GM12878 (cell line): ENCODE data around the gene PMM1. TPM values are rescaled to one million over a fixed set of nuclear protein-coding genes. Genes with fewer than 3 reads are reported as not detected.

Experiments
- BMI1 ChIP-seq: fragments of 450-650 bp; IDR thresholded peaks from 2 replicates; pipeline ENCODE4 v1.6.1; 2016; ENCODE audit warnings: mild to moderate bottlenecking, moderate library complexity, borderline replicate concordance
- ESRRA ChIP-seq: IDR thresholded peaks from 2 replicates; pipeline ENCODE4 v1.6.1; 2012; ENCODE audit warnings: mild to moderate bottlenecking, low read length, improper control_type of control experiment
- HDAC6 ChIP-seq: fragments of 200-600 bp; sonication (generic); IDR thresholded peaks from one replicate; pipeline ENCODE4 v1.8.0; 2017; ENCODE audit warnings: antibody characterized with exemption; ENCODE audit not compliant: unreplicated experiment
- MLLT1 ChIP-seq: fragments of 450-650 bp; IDR thresholded peaks from 2 replicates; pipeline ENCODE4 v1.6.1; 2016; ENCODE audit warnings: mild to moderate bottlenecking
- NFYA ChIP-seq: IDR thresholded peaks from 2 replicates; pipeline ENCODE4 v1.6.1; 2011; ENCODE audit warnings: low read depth, mild to moderate bottlenecking, low read length, improper control_type of control experiment, borderline replicate concordance
- RAD21 ChIP-seq: IDR thresholded peaks from 2 replicates; pipeline ENCODE4 v1.6.1; 2011; ENCODE audit warnings: mild to moderate bottlenecking, low read depth, low read length, moderate library complexity; ENCODE audit not compliant: insufficient read depth
- SMC3 ChIP-seq: IDR thresholded peaks from 2 replicates; pipeline ENCODE4 v1.6.1; 2011; ENCODE audit warnings: low read length, improper control_type of control experiment, borderline replicate concordance
- TCF12 ChIP-seq: IDR thresholded peaks from 2 replicates; pipeline ENCODE4 v1.6.1; 2011; ENCODE audit warnings: low read depth, mild to moderate bottlenecking, low read length
- polyA plus RNA-seq, 11 experiments: library from polyadenylated mRNA; depleted of rRNA in 4 of 11; unstranded in 6 of 11; stranded (reverse) in 5 of 11; fragments of >200 nt; fragmentation: Nextera tagmentation in 4 of 11; fragmentation: Illumina TruSeq in 1 of 11; extraction: Ambion mirVana in 4 of 11; extraction: Trizol in 1 of 11; gene quantifications; 1 replicate in 1 of 11; 2 replicates in 10 of 11; pipeline versions ENCODE4 v1.2.1 to v1.2.3, GENCODE V29; 2011 to 2016; ENCODE audit warnings: inconsistent platforms in 2 of 11, missing spikeins in 2 of 11, low read depth in 1 of 11
- total RNA-seq, 4 experiments: library from RNA; depleted of rRNA in 3 of 4; stranded (reverse); fragments of >200 nt in 3 of 4; fragmentation: Illumina TruSeq in 1 of 4; extraction: Trizol in 1 of 4; gene quantifications; 2 replicates each; pipeline versions ENCODE4 v1.2.1 to v1.2.3, GENCODE V29; 2013 to 2021
- TF ChIP-seq, protein P1 (sequence below), 3 experiments: IDR thresholded peaks in 2 of 3; conservative IDR thresholded peaks in 1 of 3; 2 replicates each; pipeline ENCODE4 v1.5.1; 2011; ENCODE audit warnings: low read depth in 3 of 3, low read length in 3 of 3, mild to moderate bottlenecking in 3 of 3, control low read depth in 2 of 3, moderate library complexity in 2 of 3, inconsistent platforms in 1 of 3, mixed read lengths in 1 of 3; ENCODE audit not compliant: control insufficient read depth in 2 of 3, insufficient read depth in 1 of 3; ENCODE audit errors: extremely low read depth in 1 of 3
- TF ChIP-seq, protein P2 (sequence below): fragments of 450-650 bp; IDR thresholded peaks from 2 replicates; pipeline ENCODE4 v1.6.1; 2017; ENCODE audit warnings: mild to moderate bottlenecking, moderate library complexity
- TF ChIP-seq, protein P3 (sequence below): IDR thresholded peaks from 2 replicates; pipeline ENCODE4 v1.6.1; 2011; ENCODE audit warnings: mild to moderate bottlenecking, low read depth, low read length, moderate library complexity; ENCODE audit not compliant: insufficient replicate concordance

PMM1 gene
- total and polyA plus RNA-seq, 10 of the 15 experiments (the other 5 are each of a cell fraction or from before 2014, with no cell fraction given), result 8.2 to 32.2 (median 16.9) TPM

GRCh38 chr22:41576877-41577276 lies 12.8 kb downstream of the PMM1 start (continued):
- TF ChIP-seq, protein P1, sequence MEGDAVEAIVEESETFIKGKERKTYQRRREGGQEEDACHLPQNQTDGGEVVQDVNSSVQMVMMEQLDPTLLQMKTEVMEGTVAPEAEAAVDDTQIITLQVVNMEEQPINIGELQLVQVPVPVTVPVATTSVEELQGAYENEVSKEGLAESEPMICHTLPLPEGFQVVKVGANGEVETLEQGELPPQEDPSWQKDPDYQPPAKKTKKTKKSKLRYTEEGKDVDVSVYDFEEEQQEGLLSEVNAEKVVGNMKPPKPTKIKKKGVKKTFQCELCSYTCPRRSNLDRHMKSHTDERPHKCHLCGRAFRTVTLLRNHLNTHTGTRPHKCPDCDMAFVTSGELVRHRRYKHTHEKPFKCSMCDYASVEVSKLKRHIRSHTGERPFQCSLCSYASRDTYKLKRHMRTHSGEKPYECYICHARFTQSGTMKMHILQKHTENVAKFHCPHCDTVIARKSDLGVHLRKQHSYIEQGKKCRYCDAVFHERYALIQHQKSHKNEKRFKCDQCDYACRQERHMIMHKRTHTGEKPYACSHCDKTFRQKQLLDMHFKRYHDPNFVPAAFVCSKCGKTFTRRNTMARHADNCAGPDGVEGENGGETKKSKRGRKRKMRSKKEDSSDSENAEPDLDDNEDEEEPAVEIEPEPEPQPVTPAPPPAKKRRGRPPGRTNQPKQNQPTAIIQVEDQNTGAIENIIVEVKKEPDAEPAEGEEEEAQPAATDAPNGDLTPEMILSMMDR (IDR thresholded peaks at IDR 0.05 in 2 of 3, conservative IDR thresholded peaks at IDR 0.05 in 1 of 3; ENCODE audit: control insufficient read depth in 2 of 3, extremely low read depth in 1 of 3, insufficient read depth in 1 of 3, low read depth in 3 of 3, low read length in 3 of 3), result peak; percentile 62 to 84 (median 76)
- TF ChIP-seq, protein P2, sequence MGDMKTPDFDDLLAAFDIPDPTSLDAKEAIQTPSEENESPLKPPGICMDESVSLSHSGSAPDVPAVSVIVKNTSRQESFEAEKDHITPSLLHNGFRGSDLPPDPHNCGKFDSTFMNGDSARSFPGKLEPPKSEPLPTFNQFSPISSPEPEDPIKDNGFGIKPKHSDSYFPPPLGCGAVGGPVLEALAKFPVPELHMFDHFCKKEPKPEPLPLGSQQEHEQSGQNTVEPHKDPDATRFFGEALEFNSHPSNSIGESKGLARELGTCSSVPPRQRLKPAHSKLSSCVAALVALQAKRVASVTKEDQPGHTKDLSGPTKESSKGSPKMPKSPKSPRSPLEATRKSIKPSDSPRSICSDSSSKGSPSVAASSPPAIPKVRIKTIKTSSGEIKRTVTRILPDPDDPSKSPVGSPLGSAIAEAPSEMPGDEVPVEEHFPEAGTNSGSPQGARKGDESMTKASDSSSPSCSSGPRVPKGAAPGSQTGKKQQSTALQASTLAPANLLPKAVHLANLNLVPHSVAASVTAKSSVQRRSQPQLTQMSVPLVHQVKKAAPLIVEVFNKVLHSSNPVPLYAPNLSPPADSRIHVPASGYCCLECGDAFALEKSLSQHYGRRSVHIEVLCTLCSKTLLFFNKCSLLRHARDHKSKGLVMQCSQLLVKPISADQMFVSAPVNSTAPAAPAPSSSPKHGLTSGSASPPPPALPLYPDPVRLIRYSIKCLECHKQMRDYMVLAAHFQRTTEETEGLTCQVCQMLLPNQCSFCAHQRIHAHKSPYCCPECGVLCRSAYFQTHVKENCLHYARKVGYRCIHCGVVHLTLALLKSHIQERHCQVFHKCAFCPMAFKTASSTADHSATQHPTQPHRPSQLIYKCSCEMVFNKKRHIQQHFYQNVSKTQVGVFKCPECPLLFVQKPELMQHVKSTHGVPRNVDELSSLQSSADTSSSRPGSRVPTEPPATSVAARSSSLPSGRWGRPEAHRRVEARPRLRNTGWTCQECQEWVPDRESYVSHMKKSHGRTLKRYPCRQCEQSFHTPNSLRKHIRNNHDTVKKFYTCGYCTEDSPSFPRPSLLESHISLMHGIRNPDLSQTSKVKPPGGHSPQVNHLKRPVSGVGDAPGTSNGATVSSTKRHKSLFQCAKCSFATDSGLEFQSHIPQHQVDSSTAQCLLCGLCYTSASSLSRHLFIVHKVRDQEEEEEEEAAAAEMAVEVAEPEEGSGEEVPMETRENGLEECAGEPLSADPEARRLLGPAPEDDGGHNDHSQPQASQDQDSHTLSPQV, result no peak
- TF ChIP-seq BMI1 (no peak), HDAC6 (no peak), NFYA (no peak), RAD21 (peak; percentile 66), SMC3 (peak; percentile 66), TCF12 (no peak), ESRRA (no peak), MLLT1 (peak; percentile 86)
- TF ChIP-seq, protein P3, sequence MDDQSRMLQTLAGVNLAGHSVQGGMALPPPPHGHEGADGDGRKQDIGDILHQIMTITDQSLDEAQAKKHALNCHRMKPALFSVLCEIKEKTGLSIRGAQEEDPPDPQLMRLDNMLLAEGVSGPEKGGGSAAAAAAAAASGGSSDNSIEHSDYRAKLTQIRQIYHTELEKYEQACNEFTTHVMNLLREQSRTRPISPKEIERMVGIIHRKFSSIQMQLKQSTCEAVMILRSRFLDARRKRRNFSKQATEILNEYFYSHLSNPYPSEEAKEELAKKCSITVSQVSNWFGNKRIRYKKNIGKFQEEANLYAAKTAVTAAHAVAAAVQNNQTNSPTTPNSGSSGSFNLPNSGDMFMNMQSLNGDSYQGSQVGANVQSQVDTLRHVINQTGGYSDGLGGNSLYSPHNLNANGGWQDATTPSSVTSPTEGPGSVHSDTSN, result no peak
